Transverse colon (tissue), 4 donors: ENCODE results near the gene OTOG.

Experiments used
- CTCF ChIP-seq, 5 experiments: fragments of 200-600 bp in 3 of 5; fragments of 450-650 bp in 2 of 5; sonication (generic) in 3 of 5; IDR thresholded peaks; 1 replicate in 2 of 5; 2 replicates in 3 of 5; pipeline ENCODE4 v1.5.1; 2016 to 2017; ENCODE audit warnings: antibody characterized with exemption in 5 of 5, inconsistent platforms in 3 of 5, mild to moderate bottlenecking in 2 of 5, moderate library complexity in 1 of 5
- POLR2A ChIP-seq: fragments of 450-650 bp; IDR thresholded peaks from one replicate; pipeline ENCODE4 v1.6.1; 2016; ENCODE audit warnings: antibody characterized with exemption, mild to moderate bottlenecking, moderate library complexity
- POLR2AphosphoS5 ChIP-seq, 3 donors: sonication (generic); formaldehyde crosslinking; IDR thresholded peaks; one replicate each; pipeline ENCODE4 v1.6.1; 2016; ENCODE audit warnings: antibody characterized with exemption in 3 of 3

DNA sequence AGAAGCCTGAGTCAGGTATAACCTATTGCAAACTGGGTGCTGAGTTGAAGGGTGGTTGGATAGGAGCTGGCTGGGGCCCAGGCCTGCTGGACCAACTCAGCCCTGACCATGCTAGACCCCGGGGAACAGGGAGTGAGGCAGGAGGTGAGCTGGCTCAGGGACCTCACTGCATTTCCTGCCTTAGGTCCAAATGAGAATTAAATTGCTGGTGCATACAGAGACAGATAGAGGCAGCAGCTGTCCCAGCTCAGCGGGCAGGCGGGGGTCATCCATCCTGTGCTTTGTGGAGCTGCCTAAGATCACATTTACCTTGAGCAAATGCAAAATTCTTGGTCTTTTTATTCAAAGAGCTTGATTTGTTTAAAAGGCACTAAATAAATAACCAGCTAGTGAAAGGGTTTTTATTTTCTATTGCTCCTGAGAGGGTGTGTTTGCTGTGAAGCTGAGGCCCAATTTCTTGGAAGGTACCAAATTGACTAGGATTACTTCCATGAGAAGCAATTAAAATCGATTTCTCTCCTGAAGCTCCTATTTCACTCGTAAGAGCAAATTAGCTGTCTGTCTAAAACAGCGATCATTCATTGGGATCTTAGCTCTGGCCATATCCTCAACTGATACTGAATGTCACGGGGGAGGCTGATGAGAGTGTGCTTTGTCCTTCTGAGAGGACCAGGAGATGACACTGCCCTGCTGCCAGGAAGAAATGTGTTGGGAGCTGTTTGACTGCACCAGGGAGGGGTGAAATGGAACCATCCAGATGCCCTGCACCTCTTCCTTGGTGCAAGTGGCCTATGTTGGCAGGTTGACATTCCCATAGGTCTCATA lies 27.8 kb upstream of the OTOG start:
- no peak for TF ChIP-seq POLR2AphosphoS5 (IDR thresholded peaks at IDR 0.05)
- TF ChIP-seq CTCF (IDR thresholded peaks at IDR 0.05), result no peak
- TF ChIP-seq POLR2A, result no peak
